NCI-H1436 treated with DMSO at 0.1 percent for 48 hours (cell line): ENCODE data around the gene HECW1.

Experiments used
- DNase-seq: peaks from one replicate; lab custom pipeline; 2025; lab: John Stamatoyannopoulos, UW

Gene HECW1

GRCh38 chr7:43148161-43148731 lies 35.8 kb downstream of the HECW1 start:
- no peak for DNase-seq

GRCh38 chr7:43151076-43151475 lies 38.6 kb downstream of the HECW1 start:
- DNase-seq = no peak

- no peak for DNase-seq
Observed at GRCh38 chr7:43152696-43153095, 40.2 kb downstream of the HECW1 start.

GRCh38 chr7:43155636-43156035 lies 43.2 kb downstream of the HECW1 start:
- no peak for DNase-seq

GRCh38 chr7:43163885-43164284 lies 51.4 kb downstream of the HECW1 start:
- DNase-seq = no peak

GRCh38 chr7:43164757-43165156 lies 52.3 kb downstream of the HECW1 start:
- DNase-seq = no peak

GRCh38 chr7:43166686-43167085 lies 54.2 kb downstream of the HECW1 start:
- DNase-seq = no peak

GRCh38 chr7:43169076-43169475 lies 56.6 kb downstream of the HECW1 start:
- DNase-seq = no peak

GRCh38 chr7:43170571-43170970 lies 58.1 kb downstream of the HECW1 start:
- no peak for DNase-seq

- no peak for DNase-seq
Observed at GRCh38 chr7:43175570-43176200, 63.2 kb downstream of the HECW1 start.

GRCh38 chr7:43179393-43179792 lies 66.9 kb downstream of the HECW1 start:
- DNase-seq = no peak

- DNase-seq = no peak
Observed at GRCh38 chr7:43192806-43193460, 80.5 kb downstream of the HECW1 start.

- no peak for DNase-seq
Observed at GRCh38 chr7:43193893-43194292, 81.4 kb downstream of the HECW1 start.

GRCh38 chr7:43195256-43195655 lies 82.8 kb downstream of the HECW1 start:
- no peak for DNase-seq

GRCh38 chr7:43195768-43196167 lies 83.3 kb downstream of the HECW1 start:
- DNase-seq = no peak

GRCh38 chr7:43196379-43196778 lies 83.9 kb downstream of the HECW1 start:
- DNase-seq = no peak

GRCh38 chr7:43198016-43198415 lies 85.6 kb downstream of the HECW1 start:
- no peak for DNase-seq

GRCh38 chr7:43198599-43199090 lies 86.2 kb downstream of the HECW1 start:
- no peak for DNase-seq

- no peak for DNase-seq
Observed at GRCh38 chr7:43199371-43200160, 87.1 kb downstream of the HECW1 start.

- DNase-seq = no peak
Observed at GRCh38 chr7:43201912-43202311, 89.5 kb downstream of the HECW1 start.

GRCh38 chr7:43204081-43204480 lies 91.6 kb downstream of the HECW1 start:
- DNase-seq = no peak

GRCh38 chr7:43205171-43205795 lies 92.8 kb downstream of the HECW1 start:
- no peak for DNase-seq
